Glutamatergic neuron (in vitro differentiated cells): ENCODE measurements around the gene GALK2. TPM values are rescaled to one million over a fixed set of nuclear protein-coding genes. Genes with fewer than 3 reads are reported as not detected.

ENCODE experiments used
- DNase-seq: peaks from one replicate; pipeline ENCODE4 v3.0.0; 2022
- H3K27ac Mint-ChIP-seq: one replicate; pipeline ENCODE4 v1.8.0; 2020; ENCODE audit warnings: mild to moderate bottlenecking, mixed read lengths, inconsistent platforms; ENCODE audit not compliant: unreplicated experiment
- H3K27me3 Mint-ChIP-seq: one replicate; pipeline ENCODE4 v1.8.0; 2020; ENCODE audit warnings: mild to moderate bottlenecking, moderate library complexity, mixed read lengths, inconsistent platforms; ENCODE audit not compliant: unreplicated experiment
- H3K36me3 Mint-ChIP-seq: one replicate; pipeline ENCODE4 v1.8.0; 2020; ENCODE audit warnings: mild to moderate bottlenecking, mixed read lengths, inconsistent platforms; ENCODE audit not compliant: unreplicated experiment
- H3K4me1 Mint-ChIP-seq: one replicate; pipeline ENCODE4 v1.8.0; 2020; ENCODE audit warnings: mild to moderate bottlenecking, low read depth, mixed read lengths, inconsistent platforms; ENCODE audit not compliant: unreplicated experiment
- H3K4me3 Mint-ChIP-seq: one replicate; pipeline ENCODE4 v1.8.0; 2020; ENCODE audit warnings: mild to moderate bottlenecking, mixed read lengths, inconsistent platforms; ENCODE audit not compliant: unreplicated experiment
- H3K9me3 Mint-ChIP-seq: one replicate; pipeline ENCODE4 v1.8.0; 2020; ENCODE audit warnings: mild to moderate bottlenecking, moderate library complexity, mixed read lengths, inconsistent platforms; ENCODE audit not compliant: unreplicated experiment
- total RNA-seq: library from RNA; stranded (reverse); fragmentation: NEBNext Ultra II Directional; extraction: Animal tissue kit (Norgen Biotek cat#: 25700); gene quantifications from one replicate; pipeline ENCODE4 v1.2.1, GENCODE V29; 2021; ENCODE audit not compliant: unreplicated experiment
- TF ChIP-seq, protein P1 (sequence below): fragments of 200-600 bp; sonication (generic); IDR thresholded peaks from one replicate; pipeline ENCODE4 v1.5.0; 2021; ENCODE audit not compliant: partially characterized antibody, unreplicated experiment

The GALK2 gene
- total RNA-seq, 1 donor from 2014 or later = 19.9 TPM

DNA sequence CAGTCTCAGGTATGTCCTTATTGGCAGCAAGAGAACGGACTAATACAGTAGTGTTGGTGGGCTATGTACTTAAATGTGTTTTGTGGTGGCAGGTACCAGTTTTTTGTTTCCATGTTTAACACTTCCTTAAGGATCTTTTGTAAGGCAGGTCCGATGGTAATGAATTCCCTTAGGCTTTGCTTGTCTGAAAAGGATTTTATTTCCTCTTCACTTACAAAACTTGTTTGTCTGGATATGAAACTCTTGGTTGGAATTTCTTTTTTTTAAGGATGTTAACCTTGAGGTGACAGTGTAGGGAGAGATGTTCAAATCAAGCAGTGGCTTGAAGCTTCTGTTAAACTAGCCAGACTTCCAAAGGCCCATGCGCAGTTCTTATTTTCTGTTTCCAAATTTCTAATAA is 130.8 kb downstream of the GALK2 start:
- Mint-ChIP-seq H3K4me3 (no peak overlapping the region), H3K4me1 (no peaks in the 10 kb centered on the region), H3K36me3 (peaks cover 8% of the 10 kb centered on the region), H3K27me3 (peaks cover 3% of the 10 kb centered on the region), H3K9me3 (peaks cover 2% of the 10 kb centered on the region), H3K27ac (no peak overlapping the region)
- TF ChIP-seq, protein P1, sequence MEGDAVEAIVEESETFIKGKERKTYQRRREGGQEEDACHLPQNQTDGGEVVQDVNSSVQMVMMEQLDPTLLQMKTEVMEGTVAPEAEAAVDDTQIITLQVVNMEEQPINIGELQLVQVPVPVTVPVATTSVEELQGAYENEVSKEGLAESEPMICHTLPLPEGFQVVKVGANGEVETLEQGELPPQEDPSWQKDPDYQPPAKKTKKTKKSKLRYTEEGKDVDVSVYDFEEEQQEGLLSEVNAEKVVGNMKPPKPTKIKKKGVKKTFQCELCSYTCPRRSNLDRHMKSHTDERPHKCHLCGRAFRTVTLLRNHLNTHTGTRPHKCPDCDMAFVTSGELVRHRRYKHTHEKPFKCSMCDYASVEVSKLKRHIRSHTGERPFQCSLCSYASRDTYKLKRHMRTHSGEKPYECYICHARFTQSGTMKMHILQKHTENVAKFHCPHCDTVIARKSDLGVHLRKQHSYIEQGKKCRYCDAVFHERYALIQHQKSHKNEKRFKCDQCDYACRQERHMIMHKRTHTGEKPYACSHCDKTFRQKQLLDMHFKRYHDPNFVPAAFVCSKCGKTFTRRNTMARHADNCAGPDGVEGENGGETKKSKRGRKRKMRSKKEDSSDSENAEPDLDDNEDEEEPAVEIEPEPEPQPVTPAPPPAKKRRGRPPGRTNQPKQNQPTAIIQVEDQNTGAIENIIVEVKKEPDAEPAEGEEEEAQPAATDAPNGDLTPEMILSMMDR = no peak
- no peak for DNase-seq

- DNase-seq = no peak
- Mint-ChIP-seq H3K27ac (no peak overlapping the region), H3K27me3 (peaks cover 3% of the 10 kb centered on the region), H3K9me3 (peaks cover 2% of the 10 kb centered on the region), H3K4me1 (no peaks in the 10 kb centered on the region), H3K36me3 (peaks cover 8% of the 10 kb centered on the region), H3K4me3 (no peak overlapping the region)
- TF ChIP-seq, protein P1 = no peak
Measured at GRCh38 chr15:49301562-49301961, 131.5 kb downstream of the GALK2 start.

DNA sequence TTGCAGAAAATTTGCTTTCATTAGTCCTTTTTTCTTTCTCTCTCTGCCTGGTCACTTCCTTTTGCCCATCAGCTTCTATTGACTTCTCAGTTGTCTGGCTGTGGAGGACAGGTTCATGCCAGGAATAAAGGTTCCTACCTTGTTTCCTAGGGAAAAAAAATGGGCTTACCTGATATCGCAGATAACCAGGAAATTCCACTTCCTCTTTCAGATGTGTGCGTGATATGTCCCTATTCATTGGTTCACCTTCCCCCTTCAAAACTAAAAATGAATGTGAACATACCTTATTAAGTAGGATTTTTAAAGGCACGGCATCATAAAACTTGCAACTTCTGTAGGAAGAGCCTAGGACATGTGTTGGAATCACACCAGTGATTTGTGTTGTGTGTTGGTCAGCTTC is 133.0 kb downstream of the GALK2 start:
- H3K4me1 Mint-ChIP-seq = no peaks in the 10 kb centered on the region
- TF ChIP-seq, protein P1 = no peak

GRCh38 chr15:49306551-49306950 is 136.5 kb downstream of the GALK2 start:
- H3K27ac Mint-ChIP-seq = no peak overlapping the region
- DNase-seq = no peak
- peaks cover 5% of the 10 kb centered on the region for H3K4me1 Mint-ChIP-seq
- peaks cover 1% of the 10 kb centered on the region for H3K27me3 Mint-ChIP-seq
- no peak overlapping the region for H3K4me3 Mint-ChIP-seq
- H3K36me3 Mint-ChIP-seq = no peaks in the 10 kb centered on the region
- H3K9me3 Mint-ChIP-seq = peaks cover 1% of the 10 kb centered on the region
- TF ChIP-seq, protein P1 = no peak

More for the DNA sequence above, 133.0 kb downstream of the GALK2 start:
- Mint-ChIP-seq H3K4me3 (no peak overlapping the region), H3K9me3 (peaks cover 2% of the 10 kb centered on the region), H3K27ac (no peak overlapping the region), H3K36me3 (peaks cover 8% of the 10 kb centered on the region), H3K27me3 (peaks cover 3% of the 10 kb centered on the region)
- DNase-seq = no peak

GRCh38 chr15:49308686-49309085 is 138.6 kb downstream of the GALK2 start:
- Mint-ChIP-seq H3K27ac (no peak overlapping the region), H3K9me3 (peaks cover 1% of the 10 kb centered on the region), H3K27me3 (no peaks in the 10 kb centered on the region), H3K36me3 (no peaks in the 10 kb centered on the region), H3K4me3 (no peak overlapping the region), H3K4me1 (peaks cover 5% of the 10 kb centered on the region)
- no peak for DNase-seq
- TF ChIP-seq, protein P1 = no peak
